ENCODE results near the gene NEK3. TPM values are rescaled to one million over a fixed set of nuclear protein-coding genes. Genes with fewer than 3 reads are reported as not detected.
"Not testable (repeated sequence)": the region's sequence is repeated elsewhere in the genome, so short reads cannot be mapped to it uniquely, and the experiment has no call there.

The NEK3 gene
- total RNA-seq, 4 donors from 2014 or later, result 16.1 to 95.0 (median 21.9) TPM

GRCh38 chr13:52104624-52105023 lies 54.8 kb downstream of the NEK3 start:
- no peaks in the 10 kb centered on the region for H3K9me3 ChIP-seq
- no peak for DNase-seq
- intact Hi-C loops (cut with DNase I; ENCODE audit: low total_unique reads), result no loop called here
- H3K27me3 ChIP-seq, result no peaks in the 10 kb centered on the region
- no peaks in the 10 kb centered on the region for H3K36me3 ChIP-seq
- H3K4me3 ChIP-seq, result no peak overlapping the region
- no peak for TF ChIP-seq CTCF (IDR thresholded peaks at IDR 0.05)
- TF ChIP-seq POLR2A (IDR thresholded peaks at IDR 0.05), result no peak
- no peak overlapping the region for H3K27ac ChIP-seq
- H3K4me1 ChIP-seq, result no peaks in the 10 kb centered on the region

DNA sequence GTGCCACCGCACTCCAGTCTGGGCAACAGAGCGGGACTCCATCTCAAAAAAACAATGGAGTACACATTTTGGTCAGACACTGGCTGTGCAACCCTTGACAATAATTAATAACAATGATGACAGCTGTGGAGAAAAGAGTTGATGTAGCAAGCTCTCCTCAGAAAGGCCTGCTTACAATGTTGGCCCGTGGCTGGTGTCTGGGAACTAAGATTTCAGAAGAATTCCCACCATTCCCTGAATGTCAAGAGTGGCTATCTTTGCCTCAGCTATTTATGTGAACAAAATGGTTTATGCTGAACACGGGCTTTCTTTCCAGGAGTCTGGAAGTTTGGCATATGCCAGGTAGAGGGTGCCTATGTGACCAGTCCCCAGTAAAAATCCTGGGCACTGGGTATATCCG lies 56.0 kb downstream of the NEK3 start:
- Histone ChIP-seq H3K36me3 (no peaks in the 10 kb centered on the region), H3K27me3 (no peaks in the 10 kb centered on the region), H3K4me3 (no peak overlapping the region), H3K4me1 (no peaks in the 10 kb centered on the region), H3K9me3 (no peaks in the 10 kb centered on the region), H3K27ac (no peak overlapping the region)
- DNase-seq, result no peak
- intact Hi-C loops (cut with DNase I; ENCODE audit: low total_unique reads), result no loop called here
- TF ChIP-seq POLR2A (IDR thresholded peaks at IDR 0.05) (no peak), CTCF (IDR thresholded peaks at IDR 0.05) (no peak)

GRCh38 chr13:52102423-52102822 lies 57.0 kb downstream of the NEK3 start:
- intact Hi-C loops (cut with DNase I; ENCODE audit: low total_unique reads); H3K27ac ChIP-seq; H3K4me3 ChIP-seq; H3K4me1 ChIP-seq; H3K27me3 ChIP-seq; H3K36me3 ChIP-seq; DNase-seq; H3K9me3 ChIP-seq: not testable (repeated sequence)

DNA sequence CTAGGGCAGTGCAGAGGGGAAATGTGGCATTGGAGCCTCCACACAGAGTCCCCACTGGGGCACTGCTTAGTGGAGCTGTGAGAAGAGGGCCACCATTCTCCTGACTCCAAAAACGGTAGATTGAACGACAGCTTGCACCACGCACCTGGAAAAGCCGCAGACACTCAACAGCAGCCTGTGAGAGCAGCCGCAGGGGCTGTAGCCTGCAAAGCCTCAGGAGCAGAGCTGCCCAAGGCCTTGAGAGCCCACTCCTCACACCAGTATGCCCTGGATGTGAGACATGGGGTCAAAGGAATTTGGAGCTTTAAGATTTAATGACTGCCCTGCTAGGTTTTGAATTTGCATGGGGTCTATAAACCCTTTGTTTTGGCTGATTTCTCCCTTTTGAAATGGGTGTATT lies 62.2 kb downstream of the NEK3 start:
- TF ChIP-seq CTCF (IDR thresholded peaks at IDR 0.05) (no peak), POLR2A (IDR thresholded peaks at IDR 0.05) (no peak)
- no peak overlapping the region for H3K4me3 ChIP-seq
- no peaks in the 10 kb centered on the region for H3K9me3 ChIP-seq
- H3K4me1 ChIP-seq, result no peaks in the 10 kb centered on the region
- H3K27me3 ChIP-seq, result no peaks in the 10 kb centered on the region
- intact Hi-C loops (cut with DNase I; ENCODE audit: low total_unique reads), result no loop called here
- no peak for DNase-seq
- H3K27ac ChIP-seq, result no peak overlapping the region
- no peaks in the 10 kb centered on the region for H3K36me3 ChIP-seq

- intact Hi-C loops (cut with DNase I; ENCODE audit: low total_unique reads), result no loop called here
- Histone ChIP-seq H3K9me3 (no peaks in the 10 kb centered on the region), H3K27me3 (no peaks in the 10 kb centered on the region), H3K4me1 (no peaks in the 10 kb centered on the region), H3K27ac (no peak overlapping the region), H3K4me3 (no peak overlapping the region), H3K36me3 (no peaks in the 10 kb centered on the region)
- no peak for DNase-seq
- no peak for TF ChIP-seq POLR2A (IDR thresholded peaks at IDR 0.05)
- no peak for TF ChIP-seq CTCF (IDR thresholded peaks at IDR 0.05)
Observed at GRCh38 chr13:52096748-52097147, 62.6 kb downstream of the NEK3 start.

- TF ChIP-seq POLR2A (IDR thresholded peaks at IDR 0.05), result no peak
- H3K9me3 ChIP-seq, result no peaks in the 10 kb centered on the region
- no peak for DNase-seq
- no peak overlapping the region for H3K4me3 ChIP-seq
- no peaks in the 10 kb centered on the region for H3K4me1 ChIP-seq
- intact Hi-C loops (cut with DNase I; ENCODE audit: low total_unique reads), result no loop called here
- no peaks in the 10 kb centered on the region for H3K27me3 ChIP-seq
- no peaks in the 10 kb centered on the region for H3K36me3 ChIP-seq
- no peak overlapping the region for H3K27ac ChIP-seq
Observed at GRCh38 chr13:52096062-52096461, 63.3 kb downstream of the NEK3 start.

Data from uterus (tissue), 4 donors.